Bronchial epithelial cell (primary cell): ENCODE measurements around the gene BCAS3. TPM values are rescaled to one million over a fixed set of nuclear protein-coding genes. Genes with fewer than 3 reads are reported as not detected.
"Not testable (repeated sequence)": the region's sequence is repeated elsewhere in the genome, so short reads cannot be mapped to it uniquely, and the experiment has no call there.

Experiments used
- DNase-seq: peaks from one replicate; pipeline ENCODE4 v3.0.0-alpha.2; 2010; ENCODE audit warnings: low read depth
- FAIRE-seq: peaks from 2 replicates; lab custom pipeline; 2011; peaks lifted over from hg19 to GRCh38; lab: Jason Lieb, UNC
- H3K27me3 ChIP-seq: 2 replicates; pipeline ENCODE4 v1.5.1; 2011; ENCODE audit warnings: low read length; ENCODE audit not compliant: control insufficient read depth, insufficient read depth
- H3K36me3 ChIP-seq: 2 replicates; pipeline ENCODE4 v1.5.1; 2011; ENCODE audit warnings: low read length; ENCODE audit not compliant: control insufficient read depth, insufficient read depth
- H3K4me3 ChIP-seq: 2 replicates; pipeline ENCODE4 v1.5.1; 2011; ENCODE audit warnings: mild to moderate bottlenecking, low read depth, low read length, control low read depth
- CTCF ChIP-seq: IDR thresholded peaks from 2 replicates; pipeline ENCODE4 v1.5.1; 2011; ENCODE audit warnings: mild to moderate bottlenecking, moderate library complexity, low read length, control low read depth, inconsistent platforms; ENCODE audit not compliant: insufficient read depth, severe bottlenecking
- total RNA-seq: library from RNA; depleted of rRNA; stranded (reverse); fragments of >200 nt; gene quantifications from 2 replicates; pipeline ENCODE4 v1.2.1, GENCODE V29; 2014

Gene BCAS3
- total RNA-seq, 1 donor from 2014 or later: 10.3 TPM

- no peaks in the 10 kb centered on the region for H3K36me3 ChIP-seq
- H3K4me3 ChIP-seq: no peak overlapping the region
- no peaks in the 10 kb centered on the region for H3K27me3 ChIP-seq
- no peak for TF ChIP-seq CTCF
- FAIRE-seq (no peak), DNase-seq (no peak)
Observed at GRCh38 chr17:61144617-61145564, 467.2 kb downstream of the BCAS3 start.

- not testable (repeated sequence) for DNase-seq, H3K4me3 ChIP-seq, FAIRE-seq, H3K27me3 ChIP-seq, H3K36me3 ChIP-seq
Observed at GRCh38 chr17:61146833-61147232, 469.2 kb downstream of the BCAS3 start.

DNA sequence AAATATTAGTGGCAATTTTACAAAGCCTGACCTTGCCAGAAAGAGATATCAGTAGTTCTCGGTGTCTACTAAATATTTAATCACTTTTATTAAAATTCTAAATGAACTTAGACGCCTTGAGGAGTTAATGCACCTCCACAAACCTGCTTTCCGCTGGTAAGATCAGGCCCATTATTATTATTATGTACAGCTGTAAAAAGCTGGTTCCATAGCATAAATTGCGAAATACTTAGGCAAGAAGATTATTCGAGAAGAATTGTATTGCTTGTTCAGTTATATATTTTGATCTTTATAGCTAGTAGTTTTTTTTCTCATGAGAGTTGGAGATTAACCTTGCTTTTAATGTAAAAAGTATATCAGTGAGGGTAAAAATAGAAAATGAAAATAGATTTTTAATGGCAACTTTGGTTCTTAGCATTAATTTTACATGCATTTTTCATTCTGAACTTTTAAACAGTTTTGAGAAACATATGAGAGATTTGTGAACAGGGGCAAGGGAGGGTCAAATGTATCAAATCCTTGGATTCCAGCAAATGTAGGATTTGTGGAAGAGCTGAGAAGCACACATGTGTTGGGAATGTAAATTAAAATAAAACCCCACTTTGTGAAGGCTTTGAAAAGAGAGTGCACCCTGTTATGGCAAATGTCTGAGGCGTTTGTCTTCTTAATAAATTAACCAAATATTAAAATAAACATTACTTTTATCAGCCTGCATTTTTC is 471.6 kb downstream of the BCAS3 start:
- H3K27me3 ChIP-seq: no peaks in the 10 kb centered on the region
- no peak for TF ChIP-seq CTCF
- H3K36me3 ChIP-seq: no peaks in the 10 kb centered on the region
- no peak for DNase-seq
- FAIRE-seq: no peak
- no peak overlapping the region for H3K4me3 ChIP-seq

DNA sequence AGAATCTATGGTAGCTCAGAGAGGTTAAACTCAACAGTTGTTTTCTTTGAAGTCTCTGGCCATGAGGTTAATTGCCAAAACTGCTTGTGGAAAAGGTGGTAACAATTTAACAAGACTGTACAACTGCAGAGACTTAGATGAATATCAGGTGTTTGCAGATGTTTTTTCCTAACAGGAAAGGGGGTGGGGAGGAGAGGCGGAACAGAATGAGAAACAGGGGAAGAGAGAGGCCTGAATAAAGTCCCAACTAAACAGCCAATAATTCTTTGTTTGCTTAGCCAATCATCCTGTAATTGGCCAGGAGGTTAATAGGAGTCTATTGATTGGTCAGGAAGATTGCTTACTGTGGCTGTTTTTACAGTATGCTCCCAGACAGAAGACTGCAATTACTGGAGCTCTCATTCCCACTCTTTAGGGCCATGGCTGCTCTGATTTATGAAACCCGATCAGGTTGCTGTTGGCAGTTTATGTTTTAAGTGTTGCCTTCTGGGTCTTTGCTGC is 472.3 kb downstream of the BCAS3 start:
- Histone ChIP-seq H3K36me3 (no peaks in the 10 kb centered on the region), H3K4me3 (no peak overlapping the region), H3K27me3 (no peaks in the 10 kb centered on the region)
- FAIRE-seq (no peak), DNase-seq (no peak)
- no peak for TF ChIP-seq CTCF

- Histone ChIP-seq H3K36me3 (no peaks in the 10 kb centered on the region), H3K4me3 (no peak overlapping the region), H3K27me3 (no peaks in the 10 kb centered on the region)
- TF ChIP-seq CTCF: no peak
- DNase-seq (no peak), FAIRE-seq (no peak)
Observed at GRCh38 chr17:61150686-61151299, 473.1 kb downstream of the BCAS3 start.

DNA sequence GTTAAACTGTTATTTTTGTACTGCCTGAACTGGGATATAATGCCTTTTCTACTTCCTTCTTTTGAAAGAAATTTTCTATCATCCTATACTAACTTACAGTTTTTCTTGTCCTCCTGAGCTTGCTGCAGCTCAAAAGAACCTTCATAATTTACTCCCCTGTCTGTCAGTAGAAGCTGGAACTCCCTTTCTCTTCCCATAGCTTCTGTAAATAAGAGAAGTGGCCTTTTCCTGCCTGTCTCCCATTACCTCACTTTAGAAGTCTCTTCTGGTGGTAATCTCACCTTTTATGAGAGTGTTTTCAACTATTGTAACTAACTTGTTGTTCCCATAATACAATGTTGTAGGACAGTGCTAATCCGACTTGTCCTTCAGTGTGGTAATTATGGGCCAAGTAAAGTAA is 475.2 kb downstream of the BCAS3 start:
- no peak for TF ChIP-seq CTCF
- no peak for FAIRE-seq

More for the DNA sequence above, 475.2 kb downstream of the BCAS3 start:
- Histone ChIP-seq H3K27me3 (no peaks in the 10 kb centered on the region), H3K4me3 (no peak overlapping the region), H3K36me3 (no peaks in the 10 kb centered on the region)
- DNase-seq: no peak
